Measurements from ENCODE around the gene VIPR2.

GRCh38 chr7:159059629-159060028, 85.0 kb downstream of the VIPR2 start:
- no peak for TF ChIP-seq CTCF (conservative IDR thresholded peaks at IDR 0.05)
- no peak for TF ChIP-seq ZFX (IDR thresholded peaks at IDR 0.05)
